Testis (tissue), 3 donors: ENCODE results near the gene KIAA2012. TPM values are rescaled to one million over a fixed set of nuclear protein-coding genes. Genes with fewer than 3 reads are reported as not detected.

Source experiments
- DNase-seq: peaks from one replicate; pipeline ENCODE4 v3.0.0-alpha.2; 2019
- H3K27ac ChIP-seq, 2 donors: fragments of 200-600 bp; sonication (generic); one replicate each; pipeline ENCODE4 v1.5.1; 2019
- H3K27me3 ChIP-seq: fragments of 200-600 bp; sonication (generic); one replicate; pipeline ENCODE4 v1.5.1; 2019
- H3K36me3 ChIP-seq: fragments of 200-600 bp; sonication (generic); one replicate; pipeline ENCODE4 v1.5.1; 2017; ENCODE audit warnings: low read depth; ENCODE audit errors: missing control alignments
- H3K4me1 ChIP-seq: fragments of 200-600 bp; sonication (generic); one replicate; pipeline ENCODE4 v1.5.1; 2019
- H3K4me3 ChIP-seq, 2 donors: fragments of 200-600 bp; sonication (generic); one replicate each; pipeline ENCODE4 v1.5.1; 2017 to 2019
- H3K9me3 ChIP-seq: fragments of 200-600 bp; sonication (generic); one replicate; pipeline ENCODE4 v1.5.1; 2017
- CTCF ChIP-seq, 3 experiments: fragments of 450-650 bp in 2 of 3; fragments of 200-600 bp in 1 of 3; sonication (generic) in 1 of 3; IDR thresholded peaks; one replicate each; pipeline ENCODE4 v1.5.1; 2016 to 2019; ENCODE audit warnings: antibody characterized with exemption in 3 of 3, mild to moderate bottlenecking in 2 of 3, moderate library complexity in 1 of 3
- POLR2A ChIP-seq: fragments of 450-650 bp; IDR thresholded peaks from one replicate; pipeline ENCODE4 v1.6.1; 2017; ENCODE audit warnings: antibody characterized with exemption, mild to moderate bottlenecking, moderate library complexity
- WGBS, 2 donors: methylation state at CpG; one replicate each; pipeline ENCODE4 v1.1.5; 2018; 5-methylcytosine and 5-hydroxymethylcytosine counted together
- intact Hi-C: fragments of 100-400 bp; cut with DNase I; formaldehyde crosslinking; loops from one replicate; pipeline ENCODE4 v1.15.1; 2023; ENCODE audit warnings: low total_unique reads
- polyA plus RNA-seq: library from polyadenylated mRNA; stranded (reverse); fragments of 350-450 nt; fragmentation: Illumina TruSeq; extraction: RNeasy Lipid Tissue Mini Kit (QIAGEN cat#74804); gene quantifications from one replicate; pipeline ENCODE4 v1.2.3, GENCODE V29; 2014; ENCODE audit warnings: low read depth, low replicate concordance; ENCODE audit not compliant: insufficient read depth
- total RNA-seq, 2 donors: library from RNA; depleted of rRNA; stranded (reverse); fragments of >200 nt; gene quantifications; one replicate each; pipeline ENCODE4 v1.2.3, GENCODE V29; 2016

Gene KIAA2012
- total and polyA plus RNA-seq, 3 donors from 2014 or later, result 1.1 to 1.6 (median 1.3) TPM

GRCh38 chr2:202037086-202037485 is 36.0 kb upstream of the KIAA2012 start:
- Histone ChIP-seq H3K27ac (no peak overlapping the region), H3K9me3 (no peaks in the 10 kb centered on the region), H3K4me3 (no peak overlapping the region), H3K4me1 (peaks cover 4% of the 10 kb centered on the region), H3K27me3 (no peaks in the 10 kb centered on the region), H3K36me3 (no peaks in the 10 kb centered on the region)
- intact Hi-C loops, result no loop called here
- no peak for DNase-seq
- 38 to 54% methylated on average over 7 of the region's 7 CpGs for WGBS, 2 donors
- no peak for TF ChIP-seq POLR2A
- TF ChIP-seq CTCF (IDR thresholded peaks at IDR 0.05), result no peak

- Histone ChIP-seq H3K4me3 (no peak overlapping the region), H3K27ac (no peak overlapping the region), H3K27me3 (no peaks in the 10 kb centered on the region), H3K36me3 (no peaks in the 10 kb centered on the region), H3K4me1 (peaks cover 4% of the 10 kb centered on the region), H3K9me3 (no peaks in the 10 kb centered on the region)
- WGBS, 2 donors, result 55 to 68% methylated on average over 4 of the region's 4 CpGs
- DNase-seq, result no peak
- TF ChIP-seq POLR2A (no peak), CTCF (IDR thresholded peaks at IDR 0.05) (no peak)
- intact Hi-C loops, result no loop called here
Observed at GRCh38 chr2:202038471-202039277, 34.4 kb upstream of the KIAA2012 start.

GRCh38 chr2:202039278-202040078 is 33.6 kb upstream of the KIAA2012 start:
- intact Hi-C loops, result no loop called here

DNA sequence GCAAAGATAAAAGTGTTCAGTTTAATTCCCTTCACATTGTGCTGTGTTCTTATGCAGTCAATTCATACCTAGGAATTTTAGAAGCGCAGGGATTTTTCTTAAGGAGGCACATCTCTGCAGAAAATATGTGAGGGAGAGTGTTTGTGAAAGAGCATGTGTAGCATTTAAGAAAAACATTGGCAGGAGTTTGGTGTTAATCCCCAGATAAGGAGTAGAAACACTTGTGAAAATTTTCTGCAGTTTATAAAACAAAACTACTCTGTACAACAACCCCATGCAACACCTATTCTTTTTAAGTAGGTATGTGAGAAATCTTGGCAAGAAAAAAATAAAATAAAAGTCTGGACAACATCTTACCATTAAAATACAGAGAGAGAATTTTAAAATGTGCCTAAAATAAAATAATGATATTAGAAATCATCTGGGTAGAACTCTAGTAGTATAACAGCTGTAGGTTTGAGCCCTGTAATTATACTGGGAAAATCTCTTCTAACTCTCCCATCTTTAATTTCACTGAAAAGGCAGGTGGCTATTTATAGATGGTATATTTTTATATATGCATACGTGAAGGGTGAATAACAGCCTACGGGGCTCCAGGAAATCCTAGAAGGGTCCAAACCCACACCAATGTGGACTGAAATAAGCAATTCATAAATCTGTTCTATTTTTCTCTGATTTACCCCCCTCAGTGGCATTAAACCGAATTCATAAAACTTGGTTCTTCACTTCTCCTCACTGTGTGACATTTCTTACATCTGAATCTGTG is 32.8 kb upstream of the KIAA2012 start:
- peaks cover under 1% of the 10 kb centered on the region for H3K4me1 ChIP-seq

More at GRCh38 chr2:202039278-202040078, 33.6 kb upstream of the KIAA2012 start:
- Histone ChIP-seq H3K27me3 (no peaks in the 10 kb centered on the region), H3K36me3 (no peaks in the 10 kb centered on the region), H3K27ac (no peak overlapping the region), H3K9me3 (no peaks in the 10 kb centered on the region), H3K4me1 (peaks cover 4% of the 10 kb centered on the region), H3K4me3 (no peak overlapping the region)
- no peak for TF ChIP-seq CTCF (IDR thresholded peaks at IDR 0.05)
- 61 to 63% methylated on average over 13 of the region's 13 CpGs for WGBS, 2 donors
- DNase-seq, result no peak

More for the DNA sequence above, 32.8 kb upstream of the KIAA2012 start:
- Histone ChIP-seq H3K36me3 (no peaks in the 10 kb centered on the region), H3K4me3 (no peak overlapping the region), H3K27me3 (no peaks in the 10 kb centered on the region), H3K27ac (no peak overlapping the region), H3K9me3 (no peaks in the 10 kb centered on the region)
- TF ChIP-seq POLR2A (no peak), CTCF (IDR thresholded peaks at IDR 0.05) (no peak)
- 82 to 86% methylated on average over 4 of the region's 4 CpGs for whole genome bisulfite sequencing, 2 donors
- DNase-seq, result no peak
- intact Hi-C loops, result no loop called here
